Endothelial cell of umbilical vein (primary cell): ENCODE data around the gene TJP3. TPM values are rescaled to one million over a fixed set of nuclear protein-coding genes. Genes with fewer than 3 reads are reported as not detected.

ENCODE experiments used
- BruUV-seq: library from RNA; stranded (reverse); fragments of 400-500 nt; replicated peaks from 2 replicates; lab custom pipeline; 2021; lab: Mats Ljungman, UMichigan
- CTCF ChIA-PET: fragments of 300-600, 350-600 bp; sonication (Branson Sonifier 250); formaldehyde crosslinking; loops from one replicate; lab custom pipeline; 2021; ENCODE audit warnings: antibody characterized with exemption, inconsistent platforms; lab: Charles Lee
- POLR2A ChIA-PET: fragments of 300-600, 350-600 bp; sonication (Branson Sonifier 250); formaldehyde crosslinking; loops from one replicate; lab custom pipeline; 2021; ENCODE audit warnings: antibody characterized with exemption, inconsistent platforms; lab: Charles Lee
- DNase-seq: peaks from one replicate; pipeline ENCODE4 v3.0.0-alpha.2; 2011; ENCODE audit warnings: low read depth, low spot score
- FAIRE-seq: peaks from 2 replicates; lab custom pipeline; 2011; peaks lifted over from hg19 to GRCh38; lab: Jason Lieb, UNC
- H2AFZ ChIP-seq: 2 replicates; pipeline ENCODE4 v1.6.0; 2012; ENCODE audit warnings: low read depth, low read length, control low read depth, inconsistent platforms
- H3K27ac ChIP-seq: 2 replicates; pipeline ENCODE4 v1.5.1; 2011; ENCODE audit warnings: low read depth, mild to moderate bottlenecking, control low read depth, low read length, moderate library complexity; ENCODE audit not compliant: insufficient read depth
- H3K27me3 ChIP-seq, 2 experiments: 2 replicates each; pipeline versions ENCODE4 v1.6.0 to v1.6.1; 2011; ENCODE audit warnings: low read length in 2 of 2, mixed read lengths in 1 of 2; ENCODE audit not compliant: control insufficient read depth in 2 of 2, insufficient read depth in 2 of 2
- H3K36me3 ChIP-seq, 2 experiments: 2 replicates in 1 of 2; 3 replicates in 1 of 2; pipeline ENCODE4 v1.5.1; 2011; ENCODE audit warnings: low read length in 2 of 2, mild to moderate bottlenecking in 1 of 2, moderate library complexity in 1 of 2; ENCODE audit not compliant: control insufficient read depth in 2 of 2, insufficient read depth in 2 of 2; ENCODE audit errors: extremely low read depth in 1 of 2
- H3K4me1 ChIP-seq: 3 replicates; pipeline ENCODE4 v1.5.1; 2011; ENCODE audit warnings: mild to moderate bottlenecking, low read length; ENCODE audit not compliant: control insufficient read depth, insufficient read depth; ENCODE audit errors: extremely low read depth
- H3K4me2 ChIP-seq: 2 replicates; pipeline ENCODE4 v1.6.1; 2011; ENCODE audit warnings: low read length, control low read depth, mixed read lengths; ENCODE audit not compliant: insufficient read depth
- H3K4me3 ChIP-seq, 3 experiments: fragments of 200-600 bp in 1 of 3; sonication (generic), shearing (Covaris generic) in 1 of 3; replicated peaks in 1 of 3; 2 replicates each; pipeline ENCODE4 v1.5.1; 2011 to 2016; ENCODE audit warnings: control low read depth in 3 of 3, low read length in 3 of 3, mild to moderate bottlenecking in 2 of 3, inconsistent platforms in 1 of 3, low read depth in 1 of 3, moderate library complexity in 1 of 3; ENCODE audit not compliant: insufficient read depth in 1 of 3
- H3K79me2 ChIP-seq: 2 replicates; pipeline ENCODE4 v1.6.0; 2012; ENCODE audit warnings: low read length, inconsistent platforms; ENCODE audit not compliant: control insufficient read depth, insufficient read depth
- H3K9ac ChIP-seq: replicated peaks from 2 replicates; pipeline ENCODE3; 2011; ENCODE audit warnings: low read length, control low read depth; ENCODE audit not compliant: insufficient read depth; ENCODE audit errors: extremely low read depth
- H3K9me1 ChIP-seq: replicated peaks from 3 replicates; pipeline ENCODE4 v1.6.0; 2011; ENCODE audit warnings: mild to moderate bottlenecking, low read length; ENCODE audit not compliant: control insufficient read depth, insufficient read depth; ENCODE audit errors: extremely low read depth
- H3K9me3 ChIP-seq: replicated peaks from 2 replicates; pipeline ENCODE4 v1.5.1; 2012; ENCODE audit warnings: low read length, inconsistent platforms; ENCODE audit not compliant: control insufficient read depth, insufficient read depth
- H4K20me1 ChIP-seq: replicated peaks from 2 replicates; pipeline ENCODE3; 2011; ENCODE audit warnings: mild to moderate bottlenecking, low read length; ENCODE audit not compliant: control insufficient read depth, insufficient read depth; ENCODE audit errors: extremely low read depth
- EZH2 ChIP-seq: IDR thresholded peaks from 2 replicates; pipeline ENCODE4 v1.6.1; 2012; ENCODE audit warnings: borderline replicate concordance, low read depth, mild to moderate bottlenecking, moderate library complexity, low read length, inconsistent platforms; ENCODE audit not compliant: severe bottlenecking
- FOS ChIP-seq: IDR thresholded peaks from 2 replicates; pipeline ENCODE4 v1.6.1; 2011; ENCODE audit warnings: mild to moderate bottlenecking, low read length, moderate library complexity, borderline replicate concordance; ENCODE audit not compliant: insufficient read depth
- GATA2 ChIP-seq: IDR thresholded peaks from 2 replicates; pipeline ENCODE4 v1.7.0; 2011; ENCODE audit warnings: low read depth, mild to moderate bottlenecking, moderate library complexity, mixed read lengths, low read length; ENCODE audit not compliant: insufficient read length, insufficient read depth
- JUN ChIP-seq: IDR thresholded peaks from 2 replicates; pipeline ENCODE4 v1.6.1; 2011; ENCODE audit warnings: borderline replicate concordance, low read depth; ENCODE audit not compliant: insufficient read length, insufficient read depth
- MYC ChIP-seq: IDR thresholded peaks from one replicate; pipeline ENCODE4 v1.6.1; 2011; ENCODE audit warnings: mild to moderate bottlenecking, low read depth, low read length
- POLR2A ChIP-seq: IDR thresholded peaks from 2 replicates; pipeline ENCODE4 v1.6.1; 2012; ENCODE audit warnings: low read depth, mild to moderate bottlenecking, control low read depth, low read length
- POLR2AphosphoS5 ChIP-seq: IDR thresholded peaks from 2 replicates; pipeline ENCODE4 v1.6.1; 2012; ENCODE audit warnings: low read depth, mild to moderate bottlenecking, control low read depth, low read length, moderate library complexity; ENCODE audit not compliant: insufficient read depth
- dilution Hi-C: fragments of 300-500 bp; cut with MboI; formaldehyde crosslinking; loops from one replicate; pipeline ENCODE4 v1.15.0; 2019; ENCODE audit warnings: low sequenced_read_pairs; ENCODE audit not compliant: extremely low pct_ligation_motif_present
- intact Hi-C: fragments of 100-400 bp; cut with micrococcal nuclease; formaldehyde crosslinking; loops from one replicate; pipeline ENCODE4 v1.10.0; 2022
- polyA plus RNA-seq, 4 experiments: library from polyadenylated mRNA; depleted of rRNA in 3 of 4; stranded (reverse) in 3 of 4; unstranded in 1 of 4; fragments of >200 nt; gene quantifications; 2 replicates each; pipeline versions ENCODE4 v1.2.1 to v1.2.3, GENCODE V29; 2011 to 2012; ENCODE audit warnings: missing spikeins in 1 of 4
- total RNA-seq: library from RNA; stranded (reverse); gene quantifications from 2 replicates; pipeline ENCODE4 v1.2.3, GENCODE V29; 2021
- TF ChIP-seq, protein P1 (sequence below), 2 donors: IDR thresholded peaks; 1 replicate in 1 of 2; 2 replicates in 1 of 2; pipeline ENCODE4 v1.5.1; 2011; ENCODE audit warnings: low read length in 2 of 2, mild to moderate bottlenecking in 2 of 2, moderate library complexity in 2 of 2, control low read depth in 1 of 2, inconsistent platforms in 1 of 2, low read depth in 1 of 2; ENCODE audit not compliant: insufficient read depth in 1 of 2; ENCODE audit errors: extremely low read depth in 1 of 2
- TF ChIP-seq, protein P2 (sequence below): IDR thresholded peaks from 2 replicates; pipeline ENCODE4 v1.6.1; 2011; ENCODE audit not compliant: insufficient read depth, insufficient read length

Gene TJP3
- total and polyA plus RNA-seq, 2 donors (not counting 3 experiments of a cell fraction or from before 2014, with no cell fraction given) = 0.10 TPM; not detected in 1

DNA sequence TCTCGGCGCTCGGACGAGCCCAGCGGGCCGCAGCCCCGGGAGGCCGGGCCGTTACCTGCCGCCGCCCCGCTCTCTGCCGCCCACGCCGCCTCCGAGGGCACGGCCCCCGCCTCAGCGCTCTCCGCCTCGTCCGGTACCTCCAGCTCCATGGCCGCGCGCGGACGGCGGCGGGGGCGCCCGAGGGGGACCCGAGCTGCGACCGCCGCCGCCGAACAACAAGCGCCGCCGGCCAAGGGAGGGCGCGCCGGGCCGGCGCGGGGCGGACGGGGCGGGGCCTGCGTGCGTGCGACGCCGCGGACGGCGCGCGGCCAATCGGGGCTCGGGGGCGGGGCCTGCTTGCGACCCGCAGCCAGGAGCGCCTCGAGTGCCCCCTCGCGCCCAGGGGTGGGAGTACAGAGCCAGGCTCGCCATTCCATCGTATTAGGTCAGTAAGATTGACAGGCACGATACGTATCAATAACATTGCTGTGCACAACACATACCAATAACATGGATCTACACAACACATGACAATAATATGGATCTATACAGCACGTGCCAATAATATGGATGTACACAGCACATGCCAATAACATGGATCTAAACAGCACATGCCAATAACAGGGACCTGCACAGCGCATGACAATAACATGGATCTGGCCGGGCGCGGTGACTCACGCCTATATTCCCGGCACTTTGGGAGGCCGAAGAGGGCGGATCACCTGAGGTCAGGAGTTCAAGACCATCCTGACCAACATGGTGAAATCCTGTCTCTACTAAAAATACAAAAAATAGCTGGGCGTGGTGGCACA is 7.7 kb upstream of the TJP3 start, which contains the start of gene PIP5K1C:
TSS of gene PIP5K1C (minus strand) at position 227 of the 791 bp plus-strand sequence. CDS start at position 149, 78 bp downstream.
- no TSS peak for BruUV-seq
- dilution Hi-C loops = no loop called here
- no peaks in the 10 kb centered on the region for H3K9me3 ChIP-seq
- ChIA-PET CTCF (interaction anchor here (0.6 to 3.1 kb wide), 11 partner anchors 10 to 1806 kb away, joined by 3 to 66 read pairs (median 4); no protein-coding TSS in a partner anchor), POLR2A (interaction anchor here (0.6 kb wide), 1 partner anchor 195 kb away, joined by 6 read pairs; no protein-coding TSS in a partner anchor)
- intact Hi-C loops = loop anchor here (1.0 to 10.0 kb wide), 4 partner anchors 29 to 155 kb away; partner anchors contain the start of gene CACTIN
- peaks cover 8% of the 10 kb centered on the region for H3K4me1 ChIP-seq
- no peaks in the 10 kb centered on the region for H3K36me3 ChIP-seq
- TF ChIP-seq, protein P1, sequence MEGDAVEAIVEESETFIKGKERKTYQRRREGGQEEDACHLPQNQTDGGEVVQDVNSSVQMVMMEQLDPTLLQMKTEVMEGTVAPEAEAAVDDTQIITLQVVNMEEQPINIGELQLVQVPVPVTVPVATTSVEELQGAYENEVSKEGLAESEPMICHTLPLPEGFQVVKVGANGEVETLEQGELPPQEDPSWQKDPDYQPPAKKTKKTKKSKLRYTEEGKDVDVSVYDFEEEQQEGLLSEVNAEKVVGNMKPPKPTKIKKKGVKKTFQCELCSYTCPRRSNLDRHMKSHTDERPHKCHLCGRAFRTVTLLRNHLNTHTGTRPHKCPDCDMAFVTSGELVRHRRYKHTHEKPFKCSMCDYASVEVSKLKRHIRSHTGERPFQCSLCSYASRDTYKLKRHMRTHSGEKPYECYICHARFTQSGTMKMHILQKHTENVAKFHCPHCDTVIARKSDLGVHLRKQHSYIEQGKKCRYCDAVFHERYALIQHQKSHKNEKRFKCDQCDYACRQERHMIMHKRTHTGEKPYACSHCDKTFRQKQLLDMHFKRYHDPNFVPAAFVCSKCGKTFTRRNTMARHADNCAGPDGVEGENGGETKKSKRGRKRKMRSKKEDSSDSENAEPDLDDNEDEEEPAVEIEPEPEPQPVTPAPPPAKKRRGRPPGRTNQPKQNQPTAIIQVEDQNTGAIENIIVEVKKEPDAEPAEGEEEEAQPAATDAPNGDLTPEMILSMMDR (IDR thresholded peaks at IDR 0.05; ENCODE audit: extremely low read depth in 1 of 2, insufficient read depth in 1 of 2, low read depth in 1 of 2, low read length in 2 of 2) = peak; percentile 73 to 80
- TF ChIP-seq, protein P2, sequence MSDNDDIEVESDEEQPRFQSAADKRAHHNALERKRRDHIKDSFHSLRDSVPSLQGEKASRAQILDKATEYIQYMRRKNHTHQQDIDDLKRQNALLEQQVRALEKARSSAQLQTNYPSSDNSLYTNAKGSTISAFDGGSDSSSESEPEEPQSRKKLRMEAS = peak; percentile 30
- TF ChIP-seq FOS (no peak), JUN (peak; percentile 5), MYC (no peak), GATA2 (no peak), POLR2A (peak; percentile 65), EZH2 (no peak), POLR2AphosphoS5 (peak; percentile 66)
- H3K27ac ChIP-seq = peak within 1 kb of the TSS; percentile 70
- peak within 1 kb of the TSS; percentile 64 for H3K4me2 ChIP-seq
- no peaks in the 10 kb centered on the region for H3K27me3 ChIP-seq
- H3K9ac ChIP-seq = peak within 1 kb of the TSS; percentile 80
- H3K4me3 ChIP-seq = peak within 1 kb of the TSS; percentile 63 to 89 (median 81)
- H4K20me1 ChIP-seq = peaks cover 4% of the 10 kb centered on the region
- peak within 1 kb of the TSS; percentile 27 for H2AFZ ChIP-seq
- peaks cover 40% of the 10 kb centered on the region for H3K79me2 ChIP-seq
- no peaks in the 10 kb centered on the region for H3K9me1 ChIP-seq
- FAIRE-seq (peak; percentile 90), DNase-seq (peak; percentile 84)
